ENCODE measurements around the gene HINT3.

- TF ChIP-seq CTCF (IDR thresholded peaks at IDR 0.05; ENCODE audit: insufficient read depth, low read length) (no peak), POLR2AphosphoS5 (IDR thresholded peaks at IDR 0.05; ENCODE audit: low read depth) (no peak), GABPA (IDR thresholded peaks at IDR 0.05; ENCODE audit: low read depth) (no peak), REST (IDR thresholded peaks at IDR 0.05; ENCODE audit: insufficient replicate concordance, low read depth) (no peak), SPI1 (IDR thresholded peaks at IDR 0.05; ENCODE audit: borderline replicate concordance, low read depth) (no peak)
These were observed 7.5 kb upstream of the HINT3 start for GRCh38 chr6:125949069-125949468.
